Measurements from ENCODE around the gene TTC38.
"Not testable (repeated sequence)": the region's sequence is repeated elsewhere in the genome, so short reads cannot be mapped to it uniquely, and the experiment has no call there.

Gene TTC38

GRCh38 chr22:46247443-46247975 lies 20.3 kb upstream of the TTC38 start:
- no peak for DNase-seq

DNA sequence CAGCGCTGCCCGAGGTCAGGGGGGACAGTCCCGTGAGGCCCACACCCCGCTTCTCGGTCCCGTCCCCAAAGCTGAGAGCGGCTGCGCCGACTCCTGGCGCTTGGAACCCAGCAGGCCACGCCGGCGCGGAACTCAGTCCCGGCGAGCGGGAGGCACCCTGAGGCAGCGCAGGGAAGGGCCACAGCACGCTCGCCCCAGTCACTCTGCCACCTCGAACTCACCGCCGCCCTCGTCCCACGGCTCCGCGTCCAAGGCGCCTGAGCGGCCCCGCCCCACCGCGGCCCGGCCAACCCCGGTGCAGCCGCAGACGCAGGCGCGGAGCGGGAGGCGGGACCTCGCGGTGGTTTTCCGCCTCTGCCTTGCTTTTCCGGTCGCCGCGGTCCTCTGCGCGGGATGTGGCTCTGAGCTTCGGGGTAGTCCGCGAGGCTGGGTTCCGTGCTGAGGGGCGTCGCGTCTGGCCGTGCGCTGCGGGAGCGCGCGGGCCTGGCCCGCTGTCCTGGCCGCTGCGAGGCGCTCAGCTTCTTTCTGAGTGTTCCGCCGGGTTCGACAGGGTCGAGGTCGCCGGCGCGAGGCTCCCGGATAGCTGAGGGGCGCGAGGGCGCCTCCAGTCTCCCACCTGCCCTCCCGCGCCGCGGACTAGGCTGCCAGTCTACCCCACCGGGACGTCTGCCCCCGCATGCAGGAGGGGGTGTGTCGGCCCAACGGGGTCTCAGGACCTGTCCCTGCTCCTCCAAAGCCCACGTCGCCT lies 17.6 kb upstream of the TTC38 start, which contains the start of gene CDPF1:
CDPF1 (minus strand) TSS at position 259 of the 748 bp plus-strand sequence. CDS start 2,009 bp downstream, outside the sequence.
- peak; percentile 95 for DNase-seq

DNA sequence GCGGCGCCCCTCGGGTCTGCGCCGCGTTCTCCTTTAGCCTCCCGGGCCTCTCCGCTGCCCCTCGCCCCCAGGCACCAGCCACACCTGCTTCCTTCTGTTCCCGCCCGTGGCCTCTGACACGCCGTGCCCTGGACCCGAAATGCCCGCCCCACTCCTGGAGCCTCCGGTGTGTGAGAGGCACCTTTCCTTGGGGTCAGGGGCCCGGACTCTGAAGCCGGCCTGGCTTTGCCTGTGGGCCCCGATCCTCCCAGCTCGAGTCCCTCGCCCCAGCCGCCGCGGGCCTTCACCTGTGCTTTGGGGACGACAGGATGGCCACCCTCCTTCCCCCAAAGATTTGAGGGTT lies 17.1 kb upstream of the TTC38 start:
- no peak for DNase-seq

- no peak for DNase-seq
Observed at GRCh38 chr22:46251266-46251665, 16.5 kb upstream of the TTC38 start.

GRCh38 chr22:46251816-46252380 lies 15.9 kb upstream of the TTC38 start:
- no peak for DNase-seq

DNA sequence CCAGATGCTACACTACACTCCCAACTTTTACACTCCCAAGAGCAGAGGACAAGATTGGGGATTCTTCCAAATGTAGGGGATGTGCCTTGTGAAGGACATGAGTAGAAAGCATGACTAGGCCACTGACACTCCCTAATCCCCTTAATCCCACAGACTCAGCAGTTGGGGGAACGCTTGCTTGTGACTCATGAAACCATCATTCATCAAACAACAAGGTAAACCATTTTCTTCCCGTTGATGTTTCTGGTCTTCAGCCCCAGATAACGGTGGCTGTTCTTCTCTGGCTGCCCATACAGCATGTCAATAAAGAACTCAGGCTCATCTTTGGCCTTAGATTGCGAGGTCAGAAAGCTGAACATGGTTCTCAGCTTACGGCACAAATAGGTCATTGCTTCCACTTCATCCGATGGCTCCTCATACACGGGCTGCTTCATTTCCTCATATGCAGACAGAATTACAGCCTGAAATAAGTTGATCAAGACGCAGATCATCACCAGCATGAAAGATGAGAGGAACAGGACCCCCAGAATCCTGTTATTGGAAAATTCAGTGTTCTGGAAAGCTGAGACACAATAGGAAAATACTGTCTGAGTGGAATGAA lies 11.3 kb upstream of the TTC38 start:
- no peak for DNase-seq

DNA sequence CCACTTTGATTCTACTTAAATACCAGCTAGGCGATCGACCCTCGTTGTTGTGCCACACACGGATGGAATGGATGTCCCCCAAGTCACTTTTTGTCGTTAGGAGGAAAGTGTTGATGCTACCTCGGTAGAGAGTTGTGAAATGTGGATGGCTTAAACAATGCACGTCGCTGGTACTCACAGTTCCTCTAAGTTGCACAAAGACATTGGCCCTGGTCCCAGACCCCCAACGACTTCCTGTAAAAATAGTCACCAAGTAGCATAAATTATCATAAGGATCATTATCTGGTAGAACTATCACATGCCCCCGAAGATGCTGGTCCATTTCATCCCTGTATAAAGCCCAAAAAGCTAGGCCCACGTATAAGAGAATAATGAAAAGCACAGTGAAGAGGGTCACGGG lies 8.4 kb upstream of the TTC38 start:
- no peak for DNase-seq

GRCh38 chr22:46260038-46260437 lies 7.8 kb upstream of the TTC38 start:
- DNase-seq, result no peak

- peak; percentile 29 for DNase-seq
Observed at GRCh38 chr22:46262449-46263215, 5.2 kb upstream of the TTC38 start.

DNA sequence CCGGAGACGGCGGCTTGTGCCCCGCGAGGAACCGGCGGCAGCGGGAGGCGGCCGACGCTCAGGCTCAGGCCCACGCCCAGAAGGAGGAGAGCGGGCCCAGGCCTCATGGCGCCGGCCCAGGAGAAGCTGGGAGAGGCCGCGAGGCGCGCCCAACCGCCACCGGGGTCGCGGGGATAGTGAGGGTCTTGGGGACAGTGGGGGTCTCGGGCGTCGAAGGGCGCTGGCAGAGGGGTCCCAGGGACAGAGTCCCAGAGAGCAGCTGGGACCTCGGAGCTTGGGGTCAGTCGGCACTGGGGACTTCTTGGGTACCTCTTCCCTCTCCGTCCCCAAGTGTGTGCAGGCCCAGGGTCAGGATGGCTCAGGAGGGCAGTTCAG lies 4.6 kb upstream of the TTC38 start, which contains the start of gene PKDREJ:
PKDREJ (minus strand) TSS at position 128 of the 375 bp plus-strand sequence; CDS start at position 107, 21 bp downstream.
- no peak for DNase-seq

GRCh38 chr22:46264520-46264919 lies 3.3 kb upstream of the TTC38 start:
- DNase-seq, result not testable (repeated sequence)

GRCh38 chr22:46265627-46266026 lies 2.2 kb upstream of the TTC38 start:
- DNase-seq, result not testable (repeated sequence)

DNA sequence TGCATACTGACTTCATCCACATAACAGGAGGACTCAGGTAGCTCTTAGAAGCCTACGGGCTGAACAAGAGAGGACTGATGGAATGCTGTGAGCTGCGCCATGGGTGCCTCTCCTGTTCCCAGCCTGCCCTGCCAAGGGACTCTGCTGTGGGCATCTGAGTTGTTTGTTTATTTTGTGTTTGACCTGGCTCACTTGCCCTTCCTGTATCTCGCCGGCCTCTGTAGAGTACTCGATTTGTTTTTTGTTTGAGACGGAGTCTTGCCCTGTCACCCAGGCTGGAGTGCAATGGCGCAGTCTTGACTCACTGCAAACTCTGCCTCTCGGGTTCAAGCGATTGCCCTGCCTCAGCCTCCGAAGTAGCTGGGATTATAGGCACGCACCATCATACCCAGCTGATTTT lies 1.8 kb downstream of the TTC38 start:
- no peak for DNase-seq

GRCh38 chr22:46272196-46272595 lies 4.4 kb downstream of the TTC38 start:
- no peak for DNase-seq

DNA sequence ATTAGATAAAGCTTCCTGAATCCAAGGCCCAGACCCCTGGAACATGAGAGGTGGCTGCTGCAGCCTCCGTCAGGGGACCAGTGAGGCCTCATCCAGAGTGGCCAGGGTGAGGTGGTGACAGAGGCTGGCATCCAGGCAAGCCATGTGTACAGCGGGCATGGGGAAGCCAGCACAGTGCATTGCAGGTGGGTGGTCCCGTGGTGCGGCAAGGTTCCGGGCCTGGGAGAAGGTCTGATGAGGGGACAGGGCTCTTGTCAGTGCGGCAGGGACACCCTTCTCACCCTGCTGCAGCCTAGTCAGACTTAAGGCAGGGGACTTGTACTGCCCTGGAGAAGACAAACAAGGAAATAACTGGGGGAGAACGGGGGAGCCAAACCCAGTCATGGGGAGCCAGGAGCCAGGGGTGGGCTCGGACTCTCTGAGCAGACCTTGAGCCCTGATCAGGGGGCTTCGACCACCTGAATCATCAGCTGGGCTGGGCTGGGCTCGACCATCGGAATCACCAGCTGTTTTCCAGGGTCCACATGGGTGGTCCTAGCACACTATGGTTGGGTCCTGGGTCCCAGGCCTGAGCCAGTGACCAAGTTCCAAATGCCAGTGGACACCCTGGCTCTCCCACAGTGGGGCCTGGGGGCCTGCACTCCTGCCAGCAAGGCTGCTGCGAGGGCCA lies 5.1 kb downstream of the TTC38 start:
- no peak for DNase-seq

- DNase-seq, result no peak
Observed at GRCh38 chr22:46273432-46274148, 5.8 kb downstream of the TTC38 start.

- no peak for DNase-seq
Observed at GRCh38 chr22:46274381-46274780, 6.6 kb downstream of the TTC38 start.

DNA sequence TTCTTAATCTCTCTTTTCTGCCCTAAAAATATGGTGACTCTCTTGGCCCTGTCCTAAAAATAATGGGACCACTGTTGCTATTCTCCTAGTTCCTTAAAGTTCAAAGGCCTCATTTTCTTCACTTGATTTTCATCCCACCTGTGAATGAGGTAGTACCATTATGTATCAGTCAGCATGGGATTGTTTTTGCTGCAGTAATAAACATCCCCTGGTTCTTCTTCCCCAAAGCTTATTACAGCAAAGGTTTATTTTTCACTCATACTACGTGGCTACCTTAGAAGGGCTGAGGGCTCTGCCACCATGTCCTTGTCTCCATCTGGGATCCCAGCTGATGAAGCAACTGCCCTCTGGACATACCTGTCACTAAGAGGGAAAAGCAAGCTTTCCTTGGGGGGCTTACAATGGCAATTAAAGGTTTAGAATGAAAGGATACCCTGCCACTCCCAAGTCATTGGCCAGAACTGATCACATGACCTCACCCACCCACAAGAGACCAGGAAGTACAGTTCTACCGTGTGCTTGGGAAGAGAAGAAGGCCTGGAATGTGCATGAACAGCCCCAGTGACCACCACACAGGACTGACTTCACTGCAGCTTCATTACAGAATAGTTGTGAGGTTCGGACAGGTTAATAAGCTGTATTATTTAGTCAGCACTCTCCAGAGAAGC lies 7.8 kb downstream of the TTC38 start:
- DNase-seq, result no peak

DNA sequence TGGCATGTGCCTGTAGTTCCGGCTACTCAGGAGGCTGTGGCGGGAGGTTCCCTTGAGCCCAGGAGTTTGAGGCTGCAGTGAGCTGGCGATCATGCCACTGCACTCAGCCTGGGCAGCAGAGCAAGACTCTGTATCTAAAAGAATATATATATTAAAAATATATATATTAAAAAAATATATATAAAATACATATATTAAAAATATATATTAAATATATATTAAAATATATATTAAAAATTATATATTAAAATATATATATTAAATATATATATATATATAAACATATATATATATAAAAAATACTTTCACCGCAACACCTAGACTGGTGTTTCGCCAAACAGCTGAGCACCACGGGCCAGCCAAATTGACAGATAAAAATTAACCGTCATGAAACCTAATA lies 8.8 kb downstream of the TTC38 start:
- DNase-seq, result no peak

DNA sequence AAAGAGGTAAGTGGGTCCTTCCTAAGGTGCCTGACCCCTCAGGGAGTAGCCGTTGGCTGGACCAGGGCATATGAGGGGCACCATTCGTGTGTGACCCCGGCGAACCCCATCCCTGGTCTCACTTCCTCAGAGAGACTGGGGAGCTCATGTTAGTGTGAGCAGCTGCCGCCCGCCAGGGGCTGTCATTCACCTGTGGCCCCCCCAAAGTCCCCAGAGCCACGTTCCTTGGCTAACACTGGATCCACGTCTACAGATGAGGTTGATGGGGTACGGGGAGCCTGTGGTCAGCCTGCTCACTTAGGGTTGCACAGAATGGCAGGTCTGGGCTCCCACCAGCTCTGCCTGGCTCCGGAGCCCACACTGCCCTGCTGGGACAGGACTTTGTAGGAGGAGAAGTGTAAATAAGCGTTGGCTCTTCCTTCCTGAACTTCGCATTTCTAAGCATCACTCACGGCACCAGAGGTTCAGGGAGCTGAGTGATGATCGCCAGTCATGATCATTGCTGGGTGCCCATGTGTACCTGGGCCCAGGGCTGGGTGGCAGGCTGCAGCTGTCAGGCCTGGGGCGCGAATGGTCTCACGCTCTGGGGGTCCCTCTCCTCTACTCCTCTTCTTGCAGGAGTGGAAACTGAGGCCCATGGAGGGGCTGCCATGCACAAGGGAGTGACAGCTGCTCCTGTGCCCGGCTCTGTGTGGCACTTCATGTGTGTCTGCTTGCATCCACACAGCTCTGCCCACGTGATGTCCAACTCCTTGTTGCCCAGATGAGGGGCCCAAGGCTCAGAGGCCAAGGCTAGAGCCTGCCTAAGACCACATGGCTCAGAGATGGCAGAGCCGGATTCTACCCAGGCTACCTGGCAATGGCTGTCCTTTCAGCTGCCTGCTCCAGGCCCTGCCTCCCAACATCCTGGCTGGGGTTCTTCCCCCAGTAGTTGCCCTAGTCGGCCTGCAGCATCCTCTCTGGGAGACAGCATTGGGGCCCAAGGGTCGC lies 11.1 kb downstream of the TTC38 start:
- no peak for DNase-seq

Measured in activated T-cell treated with anti-CD3 and anti-CD28 coated beads, Interleukin-2, amount 50 U/mL, for 1 hour (primary cell).